ENCODE measurements around the gene SLC16A8.

SLC16A8 gene

GRCh38 chr22:38034278-38034882, 49.6 kb downstream of the SLC16A8 start (continued):
- no peak for TF ChIP-seq PRDM2 (tag by site-specific recombination; IDR thresholded peaks at IDR 0.05; ENCODE audit: borderline replicate concordance)
- TF ChIP-seq, protein P1, sequence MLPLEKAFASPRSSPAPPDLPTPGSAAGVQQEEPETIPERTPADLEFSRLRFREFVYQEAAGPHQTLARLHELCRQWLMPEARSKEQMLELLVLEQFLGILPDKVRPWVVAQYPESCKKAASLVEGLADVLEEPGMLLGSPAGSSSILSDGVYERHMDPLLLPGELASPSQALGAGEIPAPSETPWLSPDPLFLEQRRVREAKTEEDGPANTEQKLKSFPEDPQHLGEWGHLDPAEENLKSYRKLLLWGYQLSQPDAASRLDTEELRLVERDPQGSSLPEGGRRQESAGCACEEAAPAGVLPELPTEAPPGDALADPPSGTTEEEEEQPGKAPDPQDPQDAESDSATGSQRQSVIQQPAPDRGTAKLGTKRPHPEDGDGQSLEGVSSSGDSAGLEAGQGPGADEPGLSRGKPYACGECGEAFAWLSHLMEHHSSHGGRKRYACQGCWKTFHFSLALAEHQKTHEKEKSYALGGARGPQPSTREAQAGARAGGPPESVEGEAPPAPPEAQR (tag by site-specific recombination; IDR thresholded peaks at IDR 0.05), result 0 out of 2 replicates have a peak, but pooled peaks have one; percentile 36
- TF ChIP-seq ZNF184 (tag by site-specific recombination; IDR thresholded peaks at IDR 0.05), result peak; percentile 61; the same call in 1 of the 2 replicates
- TF ChIP-seq SP2 (tag by site-specific recombination; IDR thresholded peaks at IDR 0.05), result no peak
- TF ChIP-seq ZNF280D (tag by site-specific recombination; IDR thresholded peaks at IDR 0.05), result peak; percentile 41; the same call in 1 of the 2 replicates
- peak; percentile 33; the same call in 1 of the 2 replicates for TF ChIP-seq ZBTB17 (tag by site-specific recombination; IDR thresholded peaks at IDR 0.05)
- 0 out of 2 replicates have a peak, but pooled peaks have one; percentile 23 for TF ChIP-seq EGR2 (tag by site-specific recombination; IDR thresholded peaks at IDR 0.05; ENCODE audit: low read depth)
- TF ChIP-seq ZNF324 (tag by site-specific recombination; IDR thresholded peaks at IDR 0.05), result peak; percentile 84
- 0 out of 2 replicates have a peak, but pooled peaks have one; percentile 60 for TF ChIP-seq BCL11A (tag by site-specific recombination; IDR thresholded peaks at IDR 0.05; ENCODE audit: low read depth)
- TF ChIP-seq SP7 (tag by site-specific recombination; IDR thresholded peaks at IDR 0.05), result peak; percentile 78
- TF ChIP-seq ZNF2 (tag by site-specific recombination; IDR thresholded peaks at IDR 0.05), result peak; percentile 81
- TF ChIP-seq PATZ1 (tag by site-specific recombination; IDR thresholded peaks at IDR 0.05), result peak; percentile 83
- peak; percentile 60; the same call in 1 of the 2 replicates for TF ChIP-seq ZNF423 (tag by site-specific recombination; IDR thresholded peaks at IDR 0.05)
- TF ChIP-seq GLIS1 (tag by site-specific recombination; IDR thresholded peaks at IDR 0.05), result peak; percentile 51; the same call in 1 of the 2 replicates
- peak; percentile 19; the same call in 1 of the 2 replicates for TF ChIP-seq ZSCAN4 (tag by site-specific recombination; IDR thresholded peaks at IDR 0.05)
- peak; percentile 73 for TF ChIP-seq ZNF398 (tag by site-specific recombination; IDR thresholded peaks at IDR 0.05)
- TF ChIP-seq, protein P2, sequence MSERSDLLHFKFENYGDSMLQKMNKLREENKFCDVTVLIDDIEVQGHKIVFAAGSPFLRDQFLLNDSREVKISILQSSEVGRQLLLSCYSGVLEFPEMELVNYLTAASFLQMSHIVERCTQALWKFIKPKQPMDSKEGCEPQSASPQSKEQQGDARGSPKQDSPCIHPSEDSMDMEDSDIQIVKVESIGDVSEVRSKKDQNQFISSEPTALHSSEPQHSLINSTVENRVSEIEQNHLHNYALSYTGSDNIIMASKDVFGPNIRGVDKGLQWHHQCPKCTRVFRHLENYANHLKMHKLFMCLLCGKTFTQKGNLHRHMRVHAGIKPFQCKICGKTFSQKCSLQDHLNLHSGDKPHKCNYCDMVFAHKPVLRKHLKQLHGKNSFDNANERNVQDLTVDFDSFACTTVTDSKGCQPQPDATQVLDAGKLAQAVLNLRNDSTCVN (tag by site-specific recombination; optimal IDR thresholded peaks at IDR 0.05), result peak; percentile 7

All from HEK293 (cell line).